Gastrocnemius medialis (tissue), 4 donors: ENCODE results near the gene ELF2. TPM values are rescaled to one million over a fixed set of nuclear protein-coding genes. Genes with fewer than 3 reads are reported as not detected.
A peak's percentile ranks its signal among the peaks of the same experiment; 100 is the strongest.

Experiments used
- ATAC-seq, 2 donors: fragments of 150-250 bp; one replicate each; pipeline ENCODE4 v1.9.1; 2016
- DNase-seq, 2 donors: peaks; one replicate each; pipeline ENCODE4 v3.0.0-alpha.2; 2019
- H3K27ac ChIP-seq, 4 donors: fragments of 200-600 bp; sonication (generic); 1 replicate in 1 of 4; 2 replicates in 3 of 4; pipeline ENCODE4 v1.5.1; 2016 to 2018; ENCODE audit warnings: mild to moderate bottlenecking in 2 of 4, moderate library complexity in 1 of 4
- H3K27me3 ChIP-seq, 3 donors: fragments of 200-600 bp; sonication (generic) in 2 of 3; 1 replicate in 1 of 3; 2 replicates in 2 of 3; pipeline versions ENCODE4 v1.5.1 to v1.6.0; 2016 to 2019; ENCODE audit warnings: mild to moderate bottlenecking in 1 of 3, moderate library complexity in 1 of 3
- H3K36me3 ChIP-seq, 2 donors: fragments of 200-600 bp; sonication (generic) in 1 of 2; one replicate each; pipeline ENCODE4 v1.5.1; 2017 to 2018
- H3K4me1 ChIP-seq, 2 donors: fragments of 200-600 bp; sonication (generic) in 1 of 2; one replicate each; pipeline ENCODE4 v1.5.1; 2016 to 2017; ENCODE audit warnings: mild to moderate bottlenecking in 2 of 2
- H3K4me3 ChIP-seq, 4 donors: fragments of 200-600 bp; sonication (generic) in 3 of 4; 1 replicate in 1 of 4; 2 replicates in 3 of 4; pipeline ENCODE4 v1.5.1; 2016 to 2019; ENCODE audit warnings: mild to moderate bottlenecking in 2 of 4
- H3K9me3 ChIP-seq, 3 donors: fragments of 200-600 bp; sonication (generic) in 2 of 3; 1 replicate in 1 of 3; 2 replicates in 2 of 3; pipeline ENCODE4 v1.5.1; 2016 to 2019
- CTCF ChIP-seq, 5 experiments: fragments of 450-650 bp in 3 of 5; fragments of 200-600 bp in 2 of 5; sonication (generic) in 2 of 5; IDR thresholded peaks in 4 of 5; conservative IDR thresholded peaks in 1 of 5; 1 replicate in 4 of 5; 2 replicates in 1 of 5; pipeline ENCODE4 v1.5.1; 2016 to 2019; ENCODE audit warnings: antibody characterized with exemption in 5 of 5, mild to moderate bottlenecking in 3 of 5, moderate library complexity in 3 of 5
- POLR2A ChIP-seq, 2 donors: fragments of 450-650 bp; IDR thresholded peaks; one replicate each; pipeline ENCODE4 v1.6.1; 2017; ENCODE audit warnings: antibody characterized with exemption in 2 of 2, mild to moderate bottlenecking in 2 of 2, moderate library complexity in 2 of 2
- in situ Hi-C, 4 donors: fragments of 200-750 bp; cut with MboI; loops; one replicate each; pipeline versions ENCODE4 v1.15.0 to v1.8.0; 2017; ENCODE audit warnings: low sequenced_read_pairs in 4 of 4
- intact Hi-C: fragments of 100-400 bp; cut with DNase I; formaldehyde crosslinking; loops from one replicate; pipeline ENCODE4 v1.15.1; 2023; ENCODE audit warnings: low total_unique reads
- total RNA-seq, 4 donors: library from RNA; depleted of rRNA; stranded (reverse); fragments of >200 nt; gene quantifications; one replicate each; pipeline versions ENCODE4 v1.1.0 to v1.2.3, GENCODE V29; 2016

The ELF2 gene
- total RNA-seq, 4 donors from 2014 or later = 22.1 to 41.4 (median 29.7) TPM

- intact Hi-C loops (no loop called here), in situ Hi-C loops (loop anchor here in 3 of 4 donors (25.0 kb wide), 4 partner anchors 118 to 618 kb away; partner anchors contain the start of gene MGST2 (in 1 of the 3))
- H3K36me3 ChIP-seq = peaks cover 0 to 10% of the 10 kb centered on the region in 2 donors
- peak overlapping the region in 2 of 4 donors; percentile 2 to 8 for H3K27ac ChIP-seq
- no peaks in the 10 kb centered on the region for H3K9me3 ChIP-seq
- DNase-seq (no peak), ATAC-seq (no peak)
- H3K4me1 ChIP-seq = no peaks in the 10 kb centered on the region
- no peak overlapping the region for H3K4me3 ChIP-seq
- TF ChIP-seq POLR2A (IDR thresholded peaks at IDR 0.05) (no peak), CTCF (IDR thresholded peaks at IDR 0.05 in 4 of 5, conservative IDR thresholded peaks at IDR 0.05 in 1 of 5) (no peak)
- H3K27me3 ChIP-seq = no peaks in the 10 kb centered on the region
Measured at GRCh38 chr4:139044291-139044690, 132.7 kb downstream of the ELF2 start.

GRCh38 chr4:139042981-139043460, 134.0 kb downstream of the ELF2 start:
- no peaks in the 10 kb centered on the region for H3K4me1 ChIP-seq
- peak overlapping the region in 1 of 4 donors; percentile 39 for H3K27ac ChIP-seq
- DNase-seq (no peak), ATAC-seq (peak; percentile 45 to 60)
- intact Hi-C loops = no loop called here
- no peak overlapping the region for H3K4me3 ChIP-seq
- TF ChIP-seq CTCF (IDR thresholded peaks at IDR 0.05 in 4 of 5, conservative IDR thresholded peaks at IDR 0.05 in 1 of 5) (no peak), POLR2A (IDR thresholded peaks at IDR 0.05) (no peak)
- peaks cover 0 to 10% of the 10 kb centered on the region in 2 donors for H3K36me3 ChIP-seq
- H3K9me3 ChIP-seq = no peaks in the 10 kb centered on the region
- in situ Hi-C loops = loop anchor here in 3 of 4 donors (25.0 kb wide), 4 partner anchors 119 to 619 kb away; partner anchors contain the start of gene MGST2 (in 1 of the 3)
- no peaks in the 10 kb centered on the region for H3K27me3 ChIP-seq

DNA sequence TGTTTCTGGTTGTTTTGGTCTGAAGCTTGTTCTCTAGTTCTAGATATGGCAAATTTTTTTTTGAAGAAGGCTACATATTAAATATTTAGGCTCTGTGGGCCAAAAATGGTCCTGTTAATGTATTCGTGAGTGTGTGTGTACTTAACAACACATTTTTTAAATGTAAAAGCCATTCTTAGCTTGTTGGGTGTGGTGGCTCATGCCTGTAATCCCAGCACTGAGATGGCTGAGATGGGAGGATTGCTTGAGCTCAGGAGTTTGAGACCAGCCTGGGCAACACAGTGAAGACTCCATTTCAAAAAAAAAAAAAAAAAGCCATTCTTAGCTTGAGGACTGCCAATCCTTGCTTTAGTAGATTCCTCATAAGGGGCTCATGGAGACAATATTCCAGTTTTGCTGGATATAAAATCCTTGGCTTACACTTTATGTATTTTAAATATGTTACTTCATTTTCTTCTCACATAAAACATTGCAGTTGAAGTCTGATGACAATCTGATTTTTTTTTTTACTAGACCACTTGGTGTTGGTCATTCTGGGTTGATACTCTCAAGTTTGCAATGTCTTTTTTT, 138.1 kb downstream of the ELF2 start:
- Histone ChIP-seq H3K9me3 (no peaks in the 10 kb centered on the region), H3K4me1 (peaks cover 0 to 7% of the 10 kb centered on the region in 2 donors), H3K36me3 (no peaks in the 10 kb centered on the region), H3K4me3 (no peak overlapping the region), H3K27me3 (no peaks in the 10 kb centered on the region), H3K27ac (no peak overlapping the region)
- in situ Hi-C loops (loop anchor here (10.0 to 25.0 kb wide), 7 partner anchors 46 to 623 kb away; partner anchors contain the start of gene MGST2 (in 1 of the 4)), intact Hi-C loops (no loop called here)
- DNase-seq (no peak), ATAC-seq (no peak)
- TF ChIP-seq POLR2A (IDR thresholded peaks at IDR 0.05) = no peak
- no peak for TF ChIP-seq CTCF (IDR thresholded peaks at IDR 0.05 in 4 of 5, conservative IDR thresholded peaks at IDR 0.05 in 1 of 5)

DNA sequence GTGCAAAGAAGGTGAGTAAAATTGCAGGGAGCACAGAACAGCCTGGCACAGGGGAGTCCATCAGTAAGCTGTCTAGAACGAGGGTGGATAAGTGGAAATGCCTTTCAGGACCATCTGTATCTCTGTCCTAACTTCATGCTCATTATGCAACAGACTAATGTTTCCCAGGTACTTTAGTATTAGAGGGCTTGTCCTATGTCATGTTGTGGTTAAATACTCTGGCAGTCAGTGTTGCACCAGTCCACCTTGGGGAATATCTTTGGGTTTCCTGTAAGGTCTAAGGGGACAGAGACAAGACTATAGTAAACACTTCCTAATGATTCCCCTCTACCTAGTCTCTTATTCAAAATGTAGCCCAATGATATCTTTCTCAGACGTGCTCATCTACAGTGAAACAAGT, 140.1 kb downstream of the ELF2 start:
- Histone ChIP-seq H3K9me3 (no peaks in the 10 kb centered on the region), H3K4me3 (no peak overlapping the region), H3K27me3 (no peaks in the 10 kb centered on the region), H3K27ac (peak overlapping the region in 1 of 4 donors; percentile 47), H3K4me1 (peaks cover 0 to 9% of the 10 kb centered on the region in 2 donors), H3K36me3 (no peaks in the 10 kb centered on the region)
- no peak for TF ChIP-seq POLR2A (IDR thresholded peaks at IDR 0.05)
- no peak for TF ChIP-seq CTCF (IDR thresholded peaks at IDR 0.05 in 4 of 5, conservative IDR thresholded peaks at IDR 0.05 in 1 of 5)
- ATAC-seq = no peak
- in situ Hi-C loops (loop anchor here (10.0 to 25.0 kb wide), 7 partner anchors 48 to 625 kb away; partner anchors contain the start of gene MGST2 (in 1 of the 4)), intact Hi-C loops (no loop called here)
- DNase-seq = no peak
